Activated CD4-positive, alpha-beta T cell treated with anti-CD3 and anti-CD28 coated beads, Interleukin-2, Interleukin-4, amounts not matched to agents 100 ng/mL and 50 ng/mL, durations not matched to agents 16 hours and 8 hours (primary cell): ENCODE measurements around the gene VEZF1.

Experiments
- DNase-seq: peaks from one replicate; pipeline ENCODE4 v3.0.0-alpha.2; 2020; ENCODE audit warnings: low spot score

VEZF1 gene

GRCh38 chr17:57999010-57999495 is 11.0 kb upstream of the VEZF1 start:
- no peak for DNase-seq

DNA sequence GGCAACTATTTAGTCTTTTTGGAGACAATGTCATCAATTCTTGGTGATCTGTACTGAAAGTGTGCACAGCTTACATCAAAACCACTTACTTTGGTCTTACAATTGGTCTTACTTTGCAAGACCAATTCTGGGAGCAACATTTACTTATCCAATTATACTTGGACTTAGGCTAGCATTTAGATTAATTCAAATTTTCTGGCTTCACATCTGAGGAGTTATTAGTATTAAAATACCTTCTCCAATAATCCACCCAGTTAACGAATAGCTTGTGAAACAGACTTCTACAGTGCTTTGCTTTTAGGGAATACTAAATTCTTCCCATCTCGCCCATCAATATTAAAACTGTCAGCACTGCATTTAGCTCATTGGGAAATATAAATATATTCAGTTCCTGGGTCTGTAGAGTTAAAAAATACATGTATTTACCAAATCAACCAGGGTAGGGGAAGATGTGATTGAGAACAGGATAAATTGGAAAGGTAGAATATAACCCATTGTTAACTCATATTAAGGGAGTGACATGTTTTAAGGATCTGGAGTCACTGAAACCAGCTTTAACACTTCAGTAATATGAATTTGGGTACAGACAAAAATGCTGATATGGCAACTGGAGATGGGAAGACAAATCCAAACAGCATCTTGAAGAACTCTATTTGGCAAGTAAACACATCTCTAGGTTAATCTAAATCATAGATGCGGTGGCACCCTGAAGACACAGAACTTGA is 9.2 kb upstream of the VEZF1 start:
- no peak for DNase-seq

- DNase-seq, result peak; percentile 63
Observed at GRCh38 chr17:57995076-57995956, 7.3 kb upstream of the VEZF1 start.

DNA sequence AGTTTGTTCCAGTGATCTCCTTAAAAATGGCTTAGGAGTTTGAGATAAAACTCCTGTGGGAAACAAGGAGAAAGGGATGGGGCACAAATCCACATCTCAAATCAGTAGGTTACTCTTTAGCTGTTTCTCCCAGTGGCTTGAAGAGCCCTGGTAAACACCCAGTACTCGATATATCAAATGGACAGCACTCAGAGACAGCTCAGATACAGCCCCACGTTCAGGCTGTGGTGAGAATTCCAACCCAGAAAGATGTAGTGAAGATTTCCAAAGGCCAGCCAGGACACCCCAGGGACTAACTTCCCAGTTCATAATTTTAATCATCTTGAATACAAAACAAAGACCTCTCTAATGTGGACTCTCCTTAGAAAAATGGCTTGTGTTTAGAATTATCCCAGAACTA is 6.4 kb upstream of the VEZF1 start:
- no peak for DNase-seq

DNA sequence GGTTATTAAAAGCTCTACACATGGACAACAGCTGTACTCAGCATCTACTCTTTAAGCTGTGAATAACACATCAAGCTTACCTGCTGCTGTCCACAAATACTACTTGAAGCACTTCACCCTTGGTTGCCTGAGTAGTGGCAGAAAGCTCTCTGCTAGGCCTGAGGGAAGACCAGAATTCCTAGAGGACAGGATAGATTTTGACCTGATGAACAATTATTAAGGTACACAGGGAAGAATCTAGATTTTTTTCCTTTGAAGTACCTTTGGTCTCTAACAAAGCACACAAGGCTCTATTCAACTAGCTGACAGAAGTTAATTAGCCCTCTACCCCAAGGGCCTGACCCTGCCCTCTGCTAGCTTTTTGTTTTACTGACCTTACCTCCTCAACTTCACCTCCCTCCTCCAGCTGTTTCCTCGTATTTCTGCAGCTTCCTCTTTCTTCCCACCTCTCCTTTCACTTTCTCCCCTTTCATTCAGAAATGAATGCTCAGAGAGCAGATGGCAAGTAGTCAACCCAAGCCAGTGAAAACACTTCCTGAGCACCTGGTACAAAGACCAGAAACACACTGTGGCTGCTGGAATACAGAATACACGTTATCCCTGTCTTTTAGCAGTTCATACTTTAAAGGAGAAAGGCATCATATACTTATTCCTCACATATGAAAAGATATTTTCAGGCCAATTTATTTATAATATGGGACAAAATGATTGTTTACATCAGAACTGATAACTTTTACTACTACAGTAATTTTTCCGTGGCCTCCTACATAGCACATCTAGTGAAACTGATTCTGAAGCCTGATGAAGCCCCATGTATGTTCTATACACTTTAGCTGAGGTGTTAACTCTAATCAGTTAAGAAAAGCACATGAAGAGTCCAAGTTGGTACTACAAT is 5.7 kb upstream of the VEZF1 start:
- DNase-seq, result no peak

- DNase-seq, result no peak
Observed at GRCh38 chr17:57991537-57991936, 3.5 kb upstream of the VEZF1 start.

DNA sequence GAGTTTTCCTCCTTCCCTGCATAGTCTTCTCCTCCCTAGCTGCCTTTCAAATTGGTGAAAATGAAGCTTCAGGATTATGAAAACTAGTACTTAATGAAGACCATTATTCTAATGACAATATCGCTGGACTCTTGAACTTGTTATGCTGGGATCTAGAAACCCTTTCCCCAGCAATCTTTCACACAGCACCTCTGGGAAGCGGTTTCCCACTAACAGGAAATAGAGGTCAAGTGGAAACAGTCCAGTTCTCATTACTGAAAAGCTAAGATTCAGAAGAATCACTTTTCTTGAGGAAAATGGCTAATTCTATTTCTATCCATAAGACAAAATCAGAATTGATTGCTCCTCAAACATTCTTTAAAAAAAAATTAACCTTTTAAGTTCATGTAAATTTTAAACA is 2.0 kb upstream of the VEZF1 start:
- DNase-seq, result no peak

DNA sequence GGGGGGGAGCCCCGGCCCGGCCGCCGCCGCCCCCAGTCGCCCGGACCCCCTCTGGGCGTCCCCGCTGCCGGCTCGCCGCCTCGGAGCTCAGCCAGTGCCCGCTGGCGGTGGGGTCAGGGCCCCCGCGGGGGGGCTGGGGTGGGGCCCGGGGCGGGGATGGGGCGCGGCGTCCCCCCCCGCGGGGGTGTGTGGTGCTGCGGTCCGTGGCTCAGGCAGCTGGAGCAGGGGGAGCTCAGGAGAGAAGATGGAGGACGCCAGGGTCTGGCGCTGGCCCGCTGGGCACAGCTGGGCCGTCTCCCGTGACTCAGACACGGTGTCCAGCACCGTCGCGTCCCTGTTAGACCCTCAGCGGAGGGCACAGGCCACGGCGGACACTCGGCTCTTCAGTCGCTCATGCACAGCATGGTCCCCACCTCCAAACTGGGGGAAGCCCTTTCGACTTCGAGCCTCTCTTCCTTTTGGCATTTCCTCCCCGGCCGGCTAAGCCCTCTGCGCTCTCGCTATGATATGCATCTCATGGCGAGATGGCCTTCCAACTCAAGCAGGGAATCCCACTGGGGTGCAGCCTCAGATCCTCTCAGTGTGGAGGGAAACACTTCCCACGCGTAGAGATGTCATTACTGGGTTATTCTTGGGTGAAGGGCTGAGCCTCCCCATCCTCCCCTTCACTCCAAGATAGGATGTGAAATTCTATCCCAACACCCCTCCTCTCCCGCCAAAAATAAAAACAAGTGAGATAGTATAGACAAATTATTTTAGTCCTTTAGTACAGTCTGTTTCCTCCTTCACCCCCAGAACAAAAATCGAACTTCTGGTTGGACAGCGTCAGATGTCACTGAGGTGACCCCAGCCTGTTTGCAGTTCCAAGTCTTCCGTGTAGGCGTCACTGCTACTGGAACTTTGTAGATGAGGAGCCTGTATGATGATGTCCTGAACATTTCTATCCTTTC is 522 bp upstream of the VEZF1 start:
- DNase-seq, result peak; percentile 58

DNA sequence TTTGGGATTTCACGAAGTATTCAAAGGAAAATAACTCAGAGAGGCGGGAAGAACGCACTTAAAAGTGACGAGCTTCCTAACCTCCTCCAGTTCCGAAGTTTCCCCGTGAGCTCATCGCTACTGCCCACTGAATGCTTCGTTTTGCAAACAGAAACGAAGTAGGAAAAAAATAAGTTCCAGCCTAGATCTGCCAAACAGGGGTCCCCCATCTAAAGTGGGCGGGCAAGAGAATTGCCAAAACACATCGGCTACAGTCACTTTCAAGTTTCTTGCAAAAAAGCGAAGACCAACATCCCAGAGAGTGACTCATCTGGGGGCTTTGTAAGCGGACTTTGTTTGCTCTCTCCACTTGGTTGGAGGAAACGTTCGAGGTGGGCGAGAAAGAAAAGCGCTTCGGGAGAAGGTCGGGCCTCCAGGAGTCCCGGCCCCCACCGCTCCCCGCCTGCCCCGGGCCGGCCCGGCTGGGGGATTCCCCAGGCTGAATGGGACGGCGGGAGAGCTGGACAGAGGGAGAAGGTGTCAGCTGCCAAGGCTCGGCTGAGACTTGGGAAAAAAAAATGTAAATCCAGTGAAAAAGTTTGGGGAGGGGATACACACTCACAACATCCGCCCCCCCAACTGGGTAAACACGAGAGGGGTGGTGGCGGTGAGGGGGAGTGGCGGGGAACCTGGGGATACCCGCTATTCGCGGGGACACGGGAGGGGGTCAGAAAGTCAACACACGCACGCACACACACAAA is 1.0 kb downstream of the VEZF1 start:
- no peak for DNase-seq

- no peak for DNase-seq
Observed at GRCh38 chr17:57985675-57985974, 2.4 kb downstream of the VEZF1 start.

DNA sequence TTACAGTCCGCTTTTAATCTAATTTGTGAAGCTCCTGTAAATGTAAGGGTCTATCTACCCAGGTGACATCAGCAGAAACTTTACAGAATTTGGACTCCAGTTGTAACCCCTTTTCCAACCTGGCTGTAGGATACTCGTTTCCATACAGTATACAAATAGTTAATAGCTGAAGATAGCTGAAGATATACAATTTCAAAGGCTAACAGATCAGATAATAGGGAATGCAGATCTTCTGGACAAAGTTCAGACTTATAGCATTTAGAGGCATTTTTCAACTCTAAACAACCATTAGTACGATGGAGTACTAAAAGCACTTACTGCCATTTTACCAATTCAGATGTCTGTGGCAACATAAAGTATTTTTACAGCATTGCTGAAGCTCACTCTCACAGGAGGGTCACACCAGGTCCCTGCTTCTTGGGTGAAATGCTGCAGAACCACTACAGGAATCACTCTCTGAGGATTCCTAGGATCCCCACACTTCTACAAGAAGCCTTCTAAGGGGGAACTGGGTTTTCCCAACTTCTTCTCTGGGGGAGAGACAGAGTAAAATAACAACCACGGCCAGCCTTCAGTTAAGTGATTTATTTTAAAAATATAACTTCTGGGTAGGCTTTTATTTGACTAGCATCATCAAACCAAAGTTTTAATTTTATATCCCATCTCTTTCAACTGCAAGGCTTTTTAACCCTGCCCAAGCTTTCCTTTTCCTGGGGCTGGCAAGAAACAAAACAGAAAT is 2.9 kb downstream of the VEZF1 start:
- no peak for DNase-seq

GRCh38 chr17:57984261-57984890 is 3.7 kb downstream of the VEZF1 start:
- no peak for DNase-seq

DNA sequence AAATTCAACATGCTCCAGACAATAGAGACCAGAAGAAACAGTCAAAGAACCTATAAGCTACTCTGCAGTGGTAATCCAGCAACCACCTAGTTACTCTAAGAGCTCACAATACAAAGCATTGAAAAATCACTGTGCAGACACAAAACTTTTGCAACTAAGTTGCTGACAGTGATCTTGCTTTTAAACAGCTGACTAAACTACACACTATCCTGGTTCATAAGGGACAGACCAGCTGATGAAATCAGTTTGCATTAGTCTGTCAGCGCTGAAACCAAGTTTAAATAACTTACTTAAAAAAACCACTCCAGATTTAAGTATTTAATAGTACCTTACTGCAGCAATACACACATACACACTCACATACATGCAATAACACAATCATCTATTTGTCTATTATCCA is 4.6 kb downstream of the VEZF1 start:
- no peak for DNase-seq

DNA sequence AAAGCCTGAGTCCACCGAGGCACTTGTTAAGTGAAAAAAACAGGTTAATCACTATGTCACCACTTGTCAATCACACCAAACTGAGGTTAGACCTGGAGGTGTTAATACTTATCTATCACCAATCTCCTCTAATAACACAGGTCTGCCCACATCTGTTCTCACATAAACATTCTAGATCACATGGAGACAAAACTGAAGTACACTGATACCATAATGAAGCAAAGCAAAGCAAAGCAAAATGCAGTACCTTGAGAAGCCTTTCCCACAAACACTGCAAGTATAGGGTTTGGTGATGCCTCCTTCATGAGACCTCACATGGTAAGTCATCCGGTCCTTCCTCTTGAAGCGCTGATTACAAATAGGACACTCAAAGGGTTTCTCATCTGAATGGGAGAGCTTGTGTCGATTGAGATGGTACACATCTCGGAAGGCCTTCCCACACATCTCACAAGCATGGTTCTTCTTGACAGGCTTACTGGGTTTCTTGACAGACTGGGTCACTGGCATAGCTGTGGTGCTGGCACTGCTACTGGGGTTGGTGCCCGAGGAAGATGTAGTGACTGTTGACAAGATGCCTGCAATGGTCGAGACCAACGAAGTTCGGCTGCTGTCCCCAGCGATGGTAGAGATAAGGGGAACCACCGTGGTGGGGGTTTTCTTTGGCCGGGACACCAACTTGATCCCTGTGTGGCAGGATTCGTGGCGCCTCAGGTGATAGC is 5.4 kb downstream of the VEZF1 start:
- no peak for DNase-seq

DNA sequence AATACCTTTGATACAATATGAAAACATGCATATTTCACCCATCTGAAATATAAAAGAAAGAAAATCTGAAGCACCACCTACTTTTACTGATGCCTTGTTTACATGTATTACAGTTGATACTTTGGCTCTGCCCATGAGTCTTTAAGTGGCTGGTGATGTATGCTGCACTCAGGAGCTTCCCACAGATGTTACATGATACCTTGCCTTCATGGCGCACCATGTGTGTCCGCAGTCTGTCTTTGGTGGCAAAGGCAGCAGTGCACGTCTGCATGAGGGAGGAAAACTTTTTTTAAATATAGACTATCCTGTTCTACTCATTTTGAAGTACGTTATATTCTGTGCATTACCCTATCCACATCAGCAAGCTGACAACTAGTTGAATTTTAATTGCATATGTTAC is 7.5 kb downstream of the VEZF1 start:
- no peak for DNase-seq

DNA sequence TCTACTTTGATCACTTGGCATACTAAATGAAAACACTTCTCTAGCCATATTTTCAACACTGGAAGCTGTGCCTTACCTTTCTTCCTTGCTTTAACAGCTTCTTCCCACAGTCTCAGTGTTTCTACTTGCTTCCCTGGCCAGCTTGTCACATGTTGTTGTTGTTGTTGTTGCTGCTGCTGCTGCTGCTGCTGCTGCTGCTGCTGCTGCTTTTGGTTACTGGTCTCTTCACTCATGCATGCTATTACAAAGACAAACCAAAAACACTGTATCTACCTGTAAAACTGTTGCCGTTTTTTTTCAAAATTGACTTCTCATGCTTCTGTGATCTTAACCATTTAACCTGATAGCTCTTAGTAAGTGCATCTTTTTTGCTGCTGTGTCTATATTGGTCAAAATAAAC is 9.0 kb downstream of the VEZF1 start:
- no peak for DNase-seq

- no peak for DNase-seq
Observed at GRCh38 chr17:57976594-57976993, 11.5 kb downstream of the VEZF1 start.

GRCh38 chr17:57975044-57975443 is 13.0 kb downstream of the VEZF1 start:
- DNase-seq, result no peak
